Dendritic cell treated with granulocyte-macrophage colony-stimulating factor and Interleukin-4, amounts not matched to agents 40 ng/mL and 50 ng/mL, for 4 days (primary cell): ENCODE results near the gene BACH1.

ENCODE experiments used
- H3K27ac Mint-ChIP-seq: one replicate; pipeline ENCODE4 v1.8.0; 2022; ENCODE audit warnings: mild to moderate bottlenecking, mixed read lengths
- H3K27me3 Mint-ChIP-seq: one replicate; pipeline ENCODE4 v1.8.0; 2022; ENCODE audit warnings: mild to moderate bottlenecking, mixed read lengths
- H3K36me3 Mint-ChIP-seq: one replicate; pipeline ENCODE4 v1.8.0; 2022; ENCODE audit warnings: low read depth, mixed read lengths
- H3K4me1 Mint-ChIP-seq: one replicate; pipeline ENCODE4 v1.8.0; 2022; ENCODE audit warnings: low read depth, mixed read lengths
- H3K4me3 Mint-ChIP-seq: one replicate; pipeline ENCODE4 v1.8.0; 2022; ENCODE audit warnings: mild to moderate bottlenecking, moderate library complexity, mixed read lengths
- H3K9me3 Mint-ChIP-seq: one replicate; pipeline ENCODE4 v1.8.0; 2022; ENCODE audit warnings: mixed read lengths
- intact Hi-C: fragments of 100-400 bp; cut with micrococcal nuclease; formaldehyde crosslinking; loops from one replicate; pipeline ENCODE4 v1.15.0; 2022

Gene BACH1

DNA sequence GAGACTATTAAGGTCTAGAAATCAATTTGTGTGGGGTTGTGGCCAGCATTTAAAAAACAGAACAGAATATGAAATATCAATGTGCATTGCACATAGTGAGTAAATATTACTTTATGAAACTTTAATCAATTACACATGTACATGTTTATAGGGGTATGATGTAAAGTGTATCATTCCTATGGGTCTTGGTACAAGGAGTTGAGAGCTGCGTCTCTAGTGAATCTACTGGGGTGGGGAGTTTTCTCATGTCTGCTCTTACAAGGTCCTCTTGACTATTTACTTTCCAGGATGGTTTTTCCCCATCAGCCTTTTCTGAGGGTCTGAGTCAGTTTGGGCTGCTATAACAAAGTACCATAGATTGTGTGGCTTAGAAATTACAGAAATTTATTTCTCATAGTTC is 75.8 kb downstream of the BACH1 start:
- Mint-ChIP-seq H3K4me1 (peaks cover 19% of the 10 kb centered on the region), H3K36me3 (peaks cover 57% of the 10 kb centered on the region), H3K9me3 (no peaks in the 10 kb centered on the region), H3K27ac (no peak overlapping the region), H3K27me3 (no peaks in the 10 kb centered on the region), H3K4me3 (no peak overlapping the region)
- intact Hi-C loops = loop anchor here (5.0 kb wide), 2 partner anchors 37 to 142 kb away; no protein-coding TSS in a partner anchor

- Mint-ChIP-seq H3K27me3 (no peaks in the 10 kb centered on the region), H3K4me3 (no peak overlapping the region), H3K36me3 (peaks cover 47% of the 10 kb centered on the region), H3K4me1 (peaks cover 19% of the 10 kb centered on the region), H3K9me3 (no peaks in the 10 kb centered on the region), H3K27ac (no peak overlapping the region)
- intact Hi-C loops = no loop called here
Observed at GRCh38 chr21:29376556-29376955, 77.8 kb downstream of the BACH1 start.

DNA sequence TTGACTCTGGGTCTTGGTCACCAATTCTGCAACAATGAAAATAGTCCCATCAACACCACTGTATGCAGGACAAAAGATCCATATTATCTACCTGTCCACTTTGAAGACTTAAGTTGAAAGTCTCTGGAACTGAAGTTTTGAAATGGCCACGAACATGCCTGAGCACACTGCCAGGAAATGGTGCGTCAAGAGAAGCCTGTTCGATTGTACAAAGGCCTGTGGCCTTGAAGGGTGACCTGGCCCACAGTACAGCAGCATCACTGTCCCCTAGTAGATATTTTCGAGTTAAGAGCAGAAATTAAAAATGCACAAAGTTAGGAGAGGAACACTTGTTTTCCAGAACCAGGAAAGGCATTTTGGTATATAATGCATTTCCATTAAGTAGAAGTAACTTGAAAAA is 78.5 kb downstream of the BACH1 start:
- H3K27ac Mint-ChIP-seq = no peak overlapping the region
- peaks cover 19% of the 10 kb centered on the region for H3K4me1 Mint-ChIP-seq
- H3K27me3 Mint-ChIP-seq = no peaks in the 10 kb centered on the region
- no peak overlapping the region for H3K4me3 Mint-ChIP-seq
- no peaks in the 10 kb centered on the region for H3K9me3 Mint-ChIP-seq
- intact Hi-C loops = no loop called here
- peaks cover 53% of the 10 kb centered on the region for H3K36me3 Mint-ChIP-seq

DNA sequence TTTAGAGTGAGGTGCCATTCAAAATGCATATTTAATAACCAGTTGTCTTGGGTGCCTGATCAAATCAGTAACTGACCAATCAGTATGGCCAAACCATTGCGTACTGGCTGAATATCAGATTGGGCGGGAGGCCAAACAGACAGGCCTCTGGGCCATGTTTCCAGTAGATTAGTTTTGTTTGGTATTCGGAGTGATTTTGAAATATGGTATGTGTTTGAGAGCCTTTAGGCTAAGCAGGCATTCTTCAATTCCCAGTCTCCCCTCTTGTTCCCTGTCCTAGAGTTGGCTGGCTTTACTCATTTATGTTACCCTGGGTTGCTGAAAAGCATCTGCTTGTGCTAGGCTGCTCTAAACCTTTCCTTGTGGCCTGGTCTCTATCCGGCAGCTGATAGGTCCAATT is 80.1 kb downstream of the BACH1 start:
- H3K9me3 Mint-ChIP-seq = no peaks in the 10 kb centered on the region
- H3K4me3 Mint-ChIP-seq = no peak overlapping the region
- H3K27ac Mint-ChIP-seq = no peak overlapping the region
- peaks cover 39% of the 10 kb centered on the region for H3K36me3 Mint-ChIP-seq
- intact Hi-C loops = no loop called here
- peaks cover 19% of the 10 kb centered on the region for H3K4me1 Mint-ChIP-seq
- no peaks in the 10 kb centered on the region for H3K27me3 Mint-ChIP-seq

- no peak overlapping the region for H3K4me3 Mint-ChIP-seq
- no peak overlapping the region for H3K27ac Mint-ChIP-seq
- peaks cover 31% of the 10 kb centered on the region for H3K36me3 Mint-ChIP-seq
- H3K27me3 Mint-ChIP-seq = no peaks in the 10 kb centered on the region
- H3K9me3 Mint-ChIP-seq = no peaks in the 10 kb centered on the region
- intact Hi-C loops = no loop called here
- H3K4me1 Mint-ChIP-seq = peaks cover 19% of the 10 kb centered on the region
Observed at GRCh38 chr21:29379517-29380054, 80.9 kb downstream of the BACH1 start.

GRCh38 chr21:29382030-29382654 is 83.4 kb downstream of the BACH1 start:
- no peaks in the 10 kb centered on the region for H3K27me3 Mint-ChIP-seq
- peaks cover 22% of the 10 kb centered on the region for H3K36me3 Mint-ChIP-seq
- no peak overlapping the region for H3K27ac Mint-ChIP-seq

DNA sequence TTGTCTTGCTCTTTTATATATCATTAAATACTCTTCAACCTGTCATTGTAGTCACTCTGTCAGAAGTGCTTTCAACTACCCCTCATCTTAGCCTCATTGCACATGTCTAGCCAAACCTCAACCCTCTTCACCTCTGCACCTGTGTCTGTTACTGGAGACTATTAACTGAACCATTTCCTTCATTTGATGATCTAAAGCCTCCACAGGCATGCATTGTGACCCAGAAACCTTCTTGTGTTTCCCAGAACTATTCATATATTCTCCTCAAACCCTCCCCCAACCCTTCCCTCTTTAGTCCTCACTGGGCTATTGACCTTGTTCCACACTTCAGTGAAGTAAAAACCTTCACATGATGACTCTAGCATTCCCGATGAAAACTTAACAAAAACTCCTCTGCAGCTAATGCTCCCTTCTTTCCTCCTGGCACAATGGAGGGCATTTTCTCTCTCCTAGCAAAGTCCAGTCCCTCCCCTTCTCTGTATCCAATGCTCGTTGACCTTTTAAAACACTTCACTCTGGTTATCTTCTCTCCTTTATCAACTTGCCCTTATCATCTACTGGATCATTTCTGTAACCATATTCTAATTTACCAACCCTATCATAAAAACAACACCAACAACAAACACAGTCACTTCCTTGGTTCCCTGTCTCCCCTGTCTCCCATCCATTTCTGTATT is 86.1 kb downstream of the BACH1 start:
- no peak overlapping the region for H3K27ac Mint-ChIP-seq
- no peak overlapping the region for H3K4me3 Mint-ChIP-seq
- peaks cover 15% of the 10 kb centered on the region for H3K36me3 Mint-ChIP-seq
- intact Hi-C loops = no loop called here
- H3K9me3 Mint-ChIP-seq = no peaks in the 10 kb centered on the region
- no peaks in the 10 kb centered on the region for H3K27me3 Mint-ChIP-seq
- no peaks in the 10 kb centered on the region for H3K4me1 Mint-ChIP-seq

More at GRCh38 chr21:29382030-29382654, 83.4 kb downstream of the BACH1 start:
- Mint-ChIP-seq H3K4me3 (no peak overlapping the region), H3K4me1 (peaks cover 5% of the 10 kb centered on the region), H3K9me3 (no peaks in the 10 kb centered on the region)
- intact Hi-C loops = no loop called here

DNA sequence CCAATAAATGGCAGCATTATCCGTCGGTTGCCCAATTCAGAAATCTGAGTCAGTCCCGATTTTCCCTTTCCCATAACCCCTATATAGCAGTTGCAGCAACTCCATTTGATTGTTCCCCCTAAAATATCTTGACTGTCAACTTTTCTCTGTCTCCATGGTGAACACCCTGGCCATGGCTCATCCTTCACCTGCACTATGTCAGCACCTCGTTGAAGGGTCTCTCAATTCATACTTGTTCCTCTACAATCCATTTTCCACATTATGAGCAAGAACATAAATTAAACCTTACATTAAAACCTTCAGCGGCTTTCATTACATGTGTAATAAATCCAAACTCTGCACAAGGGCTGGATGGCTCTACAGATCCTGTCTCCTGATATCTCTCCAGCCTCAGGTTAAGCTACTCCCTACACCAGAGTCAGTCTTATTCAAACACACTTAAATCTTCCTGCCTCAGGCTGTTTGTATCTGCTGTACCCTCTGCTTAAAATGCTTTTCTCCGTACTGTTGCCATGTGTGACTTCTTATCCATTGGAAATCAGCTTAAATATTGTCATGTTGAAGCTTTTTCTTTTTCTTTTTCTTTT is 87.3 kb downstream of the BACH1 start:
- no peaks in the 10 kb centered on the region for H3K27me3 Mint-ChIP-seq
- H3K9me3 Mint-ChIP-seq = no peaks in the 10 kb centered on the region
- intact Hi-C loops = no loop called here
- no peaks in the 10 kb centered on the region for H3K4me1 Mint-ChIP-seq
- H3K27ac Mint-ChIP-seq = no peak overlapping the region
- peaks cover 20% of the 10 kb centered on the region for H3K36me3 Mint-ChIP-seq
- H3K4me3 Mint-ChIP-seq = no peak overlapping the region

- Mint-ChIP-seq H3K4me3 (no peak overlapping the region), H3K9me3 (no peaks in the 10 kb centered on the region), H3K36me3 (peaks cover 23% of the 10 kb centered on the region), H3K27me3 (no peaks in the 10 kb centered on the region), H3K4me1 (no peaks in the 10 kb centered on the region), H3K27ac (no peak overlapping the region)
- intact Hi-C loops = no loop called here
Observed at GRCh38 chr21:29386803-29387202, 88.1 kb downstream of the BACH1 start.

- H3K9me3 Mint-ChIP-seq = no peaks in the 10 kb centered on the region
- no peaks in the 10 kb centered on the region for H3K27me3 Mint-ChIP-seq
- H3K4me3 Mint-ChIP-seq = no peak overlapping the region
- peaks cover 24% of the 10 kb centered on the region for H3K36me3 Mint-ChIP-seq
- H3K4me1 Mint-ChIP-seq = no peaks in the 10 kb centered on the region
- intact Hi-C loops = no loop called here
- no peak overlapping the region for H3K27ac Mint-ChIP-seq
Observed at GRCh38 chr21:29387598-29387997, 88.9 kb downstream of the BACH1 start.

GRCh38 chr21:29389136-29389535 is 90.4 kb downstream of the BACH1 start:
- intact Hi-C loops = no loop called here

DNA sequence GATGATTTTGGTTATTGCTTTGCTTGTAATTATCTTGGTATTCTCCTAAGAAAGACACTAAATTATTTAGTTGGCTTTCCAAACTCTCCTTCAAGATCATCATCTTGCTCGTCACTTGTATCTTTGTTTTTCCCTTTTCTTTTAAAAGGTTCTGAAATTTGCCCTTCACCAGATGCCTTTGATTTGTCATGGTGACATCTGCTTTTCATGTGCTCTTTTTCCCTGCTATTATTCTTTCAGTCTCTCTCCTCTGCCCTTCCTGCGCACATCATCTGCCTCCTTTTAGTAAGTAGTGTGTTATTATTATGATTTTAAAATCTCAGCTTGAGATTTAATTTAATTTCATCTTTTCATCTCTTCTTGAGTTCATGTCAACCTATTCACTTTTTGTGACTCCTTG is 92.1 kb downstream of the BACH1 start:
- Mint-ChIP-seq H3K27me3 (no peaks in the 10 kb centered on the region), H3K36me3 (peaks cover 33% of the 10 kb centered on the region), H3K4me1 (peaks cover 16% of the 10 kb centered on the region), H3K9me3 (no peaks in the 10 kb centered on the region), H3K27ac (no peak overlapping the region), H3K4me3 (no peak overlapping the region)
- intact Hi-C loops = no loop called here

More at GRCh38 chr21:29389136-29389535, 90.4 kb downstream of the BACH1 start:
- Mint-ChIP-seq H3K36me3 (peaks cover 33% of the 10 kb centered on the region), H3K4me3 (no peak overlapping the region), H3K9me3 (no peaks in the 10 kb centered on the region), H3K27me3 (no peaks in the 10 kb centered on the region), H3K4me1 (peaks cover 8% of the 10 kb centered on the region), H3K27ac (no peak overlapping the region)

GRCh38 chr21:29394051-29394450 is 95.3 kb downstream of the BACH1 start:
- Mint-ChIP-seq H3K27me3 (no peaks in the 10 kb centered on the region), H3K36me3 (peaks cover 59% of the 10 kb centered on the region), H3K9me3 (peaks cover 26% of the 10 kb centered on the region), H3K4me3 (no peak overlapping the region), H3K4me1 (peaks cover 18% of the 10 kb centered on the region), H3K27ac (no peak overlapping the region)
- intact Hi-C loops = no loop called here
